HG02884 (cell line): ENCODE data around the gene RPS6KA2.
"Not testable (repeated sequence)": the region's sequence is repeated elsewhere in the genome, so short reads cannot be mapped to it uniquely, and the experiment has no call there.

Source experiments
- ATAC-seq: cut with Tn5 transposase; IDR thresholded peaks from one replicate; pipeline ENCODE4 v1.9.1; 2021; ENCODE audit warnings: mild to moderate bottlenecking, moderate library complexity; ENCODE audit not compliant: unreplicated experiment

Gene RPS6KA2

DNA sequence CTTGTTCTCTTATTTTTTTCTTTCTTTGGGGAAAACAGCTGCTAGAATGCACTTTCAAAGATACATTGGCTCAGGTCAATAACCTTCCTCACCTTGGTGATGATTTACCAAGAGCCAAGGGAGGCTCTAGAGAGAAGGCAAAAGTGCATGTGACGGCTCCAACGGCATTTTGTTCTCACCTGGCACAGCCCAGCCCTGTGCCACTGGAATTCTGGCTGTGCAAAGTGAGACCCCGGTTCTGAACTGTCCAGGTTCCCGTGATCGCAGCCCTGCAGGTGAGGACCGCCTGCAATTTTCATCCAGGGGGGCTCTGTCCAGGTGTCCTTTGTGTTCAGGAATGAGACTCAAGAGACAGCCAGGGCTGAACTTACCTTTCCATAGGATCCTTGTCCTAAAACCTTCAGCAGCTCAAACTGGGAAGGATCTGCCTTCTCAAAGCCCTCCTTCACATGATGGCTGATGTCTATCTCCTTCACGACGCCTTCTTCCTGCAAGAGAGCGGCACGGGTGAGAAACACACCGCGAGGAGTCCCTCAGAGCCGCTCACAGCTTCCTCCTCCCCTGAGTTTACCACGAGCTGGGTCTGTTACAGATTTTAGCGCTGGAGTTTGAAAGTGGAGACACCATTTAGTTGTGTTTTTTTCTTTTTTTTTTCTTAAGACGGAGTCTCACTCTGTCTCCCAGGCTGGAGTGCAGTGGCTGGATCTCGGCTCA is 88.6 kb downstream of the RPS6KA2 start:
- no peak for ATAC-seq

GRCh38 chr6:166534658-166535406 is 92.2 kb downstream of the RPS6KA2 start:
- ATAC-seq, result no peak

GRCh38 chr6:166533205-166533824 is 93.7 kb downstream of the RPS6KA2 start:
- ATAC-seq, result no peak

DNA sequence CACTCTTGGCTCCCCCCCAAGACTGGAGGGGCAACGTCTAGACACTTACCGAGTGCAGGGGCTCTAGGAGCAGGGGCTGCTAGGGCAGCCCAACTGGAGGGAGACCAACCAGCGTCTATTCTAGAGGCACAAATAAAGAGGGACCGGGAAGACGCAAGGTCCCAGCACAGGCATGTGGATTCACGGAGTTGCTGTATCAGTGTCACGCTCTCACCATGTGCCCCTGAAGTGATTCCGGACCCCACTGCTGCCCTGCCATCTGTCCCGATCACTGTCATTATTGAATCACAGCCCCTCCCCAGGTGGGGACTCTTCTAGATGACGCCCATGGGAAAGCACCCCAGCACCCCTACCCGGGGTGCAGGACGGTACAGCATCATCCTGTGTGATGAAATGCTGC is 94.7 kb downstream of the RPS6KA2 start:
- no peak for ATAC-seq

DNA sequence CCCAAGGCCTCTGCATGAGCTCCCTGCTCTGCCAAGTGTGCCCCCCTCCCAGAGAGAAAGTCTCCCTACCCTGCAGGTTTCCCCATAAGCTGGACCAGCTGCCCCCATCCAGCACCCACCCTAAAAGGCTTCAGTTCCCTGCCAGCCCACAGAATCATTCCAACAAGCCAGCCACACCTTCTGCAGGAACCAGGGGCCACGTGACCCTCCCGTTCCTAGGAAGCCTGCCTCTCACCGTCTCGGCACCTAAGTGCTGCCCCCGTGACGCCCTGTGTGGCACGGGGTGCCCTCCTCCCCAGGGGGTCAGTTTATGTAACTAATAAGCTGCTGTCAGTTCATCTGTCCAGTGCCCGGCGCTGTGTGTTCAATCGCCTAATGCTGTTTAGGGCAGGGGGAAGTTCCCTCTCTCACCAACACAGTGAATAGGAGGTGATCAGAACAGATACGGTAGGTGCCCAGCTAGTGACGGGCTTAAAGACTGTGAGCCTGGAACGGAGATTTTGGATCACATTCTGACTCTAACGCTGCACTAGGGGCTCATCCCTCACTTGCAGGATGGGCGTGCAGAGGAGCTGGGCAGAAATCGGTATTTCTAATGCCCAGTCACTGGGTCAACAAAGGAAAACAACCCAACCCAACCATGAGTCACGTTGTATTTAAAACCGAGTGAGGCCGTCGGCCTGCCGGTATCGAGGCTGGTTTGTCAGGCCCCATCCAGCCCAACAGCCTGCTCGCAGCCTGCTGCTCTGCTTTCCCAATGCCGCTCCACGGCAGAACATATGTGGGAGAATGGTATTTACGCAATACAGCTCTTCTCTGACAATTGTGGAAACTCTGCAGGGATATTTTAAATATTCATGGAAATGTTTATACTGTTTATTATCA is 96.6 kb downstream of the RPS6KA2 start:
- no peak for ATAC-seq

GRCh38 chr6:166529586-166529985 is 97.5 kb downstream of the RPS6KA2 start:
- ATAC-seq, result no peak

DNA sequence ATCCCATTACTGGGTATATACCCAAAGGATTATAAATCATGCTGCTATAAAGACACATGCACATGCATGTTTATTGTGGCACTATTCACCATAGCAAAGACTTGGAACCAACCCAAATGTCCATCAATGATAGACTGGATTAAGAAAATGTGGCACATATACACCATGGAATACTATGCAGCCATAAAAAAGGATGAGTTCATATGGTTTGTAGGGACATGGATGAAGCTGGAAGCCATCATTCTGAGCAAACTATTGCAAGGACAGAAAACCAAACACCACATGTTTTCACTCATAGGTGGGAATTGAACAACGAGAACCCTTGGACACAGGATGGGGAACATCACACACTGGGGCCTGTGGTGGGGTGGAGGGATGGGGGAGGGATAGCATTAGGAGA is 98.0 kb downstream of the RPS6KA2 start:
- not testable (repeated sequence) for ATAC-seq

DNA sequence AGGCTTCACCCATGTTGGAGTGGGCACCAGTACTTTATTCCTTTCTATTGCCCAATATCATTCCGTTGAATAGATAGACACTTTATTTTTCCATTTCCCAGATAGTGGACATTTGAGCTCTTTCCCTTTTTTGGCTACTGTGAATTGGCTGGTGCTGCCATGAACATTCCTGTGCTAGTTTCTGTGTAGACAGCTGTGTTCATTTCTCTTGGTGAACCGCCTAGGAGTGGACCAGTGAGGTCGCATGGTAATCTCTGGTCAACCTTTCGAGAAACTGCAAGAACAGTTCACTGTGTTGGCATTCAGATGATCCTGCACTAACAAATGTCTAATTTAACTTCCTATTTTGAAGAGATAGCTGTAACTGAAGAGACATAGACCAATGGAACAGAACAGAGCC is 99.2 kb downstream of the RPS6KA2 start:
- ATAC-seq, result no peak

DNA sequence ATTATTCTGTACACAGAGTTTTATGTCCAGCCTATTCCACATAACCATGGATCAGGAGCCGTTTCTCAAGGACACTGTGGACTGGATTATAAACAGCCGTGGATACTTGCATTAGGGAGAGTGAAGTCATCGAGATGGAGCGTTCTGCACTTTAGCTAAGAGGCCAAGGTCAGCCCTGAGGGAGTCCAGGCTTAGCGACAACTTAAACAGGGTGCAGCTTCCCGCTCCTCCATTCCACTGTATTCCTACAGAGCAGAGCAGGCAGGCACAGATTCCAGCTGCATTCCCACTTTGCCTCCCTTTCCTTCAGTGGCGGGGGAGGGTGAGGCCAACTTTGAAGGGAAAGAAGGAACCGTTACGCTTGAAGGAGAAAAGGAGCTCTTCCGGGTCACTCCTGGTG is 100.1 kb downstream of the RPS6KA2 start:
- no peak for ATAC-seq

DNA sequence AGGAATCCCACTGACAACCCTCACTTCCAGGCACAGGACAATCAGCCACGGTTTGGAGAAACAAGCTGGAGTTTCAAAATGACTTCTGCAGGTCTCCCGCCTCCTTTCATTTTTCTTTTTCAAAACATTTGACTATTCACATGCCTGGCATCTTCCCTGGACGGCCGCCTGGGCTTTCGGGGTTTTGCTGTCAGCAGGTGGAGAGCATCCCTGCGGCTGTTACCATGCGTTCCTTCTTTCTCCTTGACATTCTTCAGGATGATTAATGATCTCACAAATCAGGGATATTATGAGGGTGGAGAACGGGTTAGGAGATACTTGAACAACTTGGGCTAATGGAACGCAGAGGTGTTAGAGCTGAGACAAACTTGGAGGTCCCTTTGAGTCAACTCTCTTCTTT is 101.5 kb downstream of the RPS6KA2 start:
- ATAC-seq, result no peak

DNA sequence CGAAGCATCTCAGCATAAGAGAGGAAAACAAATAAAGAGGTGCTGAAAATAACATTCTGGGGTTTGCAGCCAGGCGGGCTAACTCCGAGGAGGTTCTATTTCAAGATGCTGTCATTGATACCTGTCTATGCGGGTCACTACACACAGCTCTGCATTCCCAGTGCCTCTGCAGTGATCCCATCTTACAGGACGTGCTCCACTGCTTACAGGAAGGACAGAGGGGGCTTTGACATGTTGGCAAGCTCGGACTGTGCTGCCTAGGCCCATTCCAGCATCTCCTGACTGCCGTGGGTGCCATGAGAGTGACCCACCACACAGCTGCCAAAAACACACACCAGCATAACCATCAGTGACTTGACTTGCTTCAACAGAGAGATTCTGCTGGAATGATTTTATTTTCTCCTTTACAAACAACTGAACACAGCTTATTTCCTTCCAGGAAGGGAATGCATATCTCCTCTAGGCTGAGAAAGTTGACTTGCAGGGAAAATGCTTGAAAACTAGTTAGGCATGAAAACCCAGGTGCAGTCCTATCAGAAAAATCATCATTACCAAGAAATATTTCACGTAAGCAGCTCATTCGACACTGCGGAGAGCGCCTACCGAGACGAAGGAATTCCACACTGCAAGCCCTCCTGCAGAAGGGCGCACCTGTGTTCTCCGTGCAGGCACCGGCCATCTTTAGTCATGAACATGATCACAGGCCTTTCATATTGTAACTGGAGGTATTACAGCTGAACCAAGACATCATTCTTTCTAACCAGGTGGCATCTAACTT is 103.1 kb downstream of the RPS6KA2 start:
- no peak for ATAC-seq

- ATAC-seq, result no peak
Observed at GRCh38 chr6:166520905-166521834, 105.9 kb downstream of the RPS6KA2 start.

- ATAC-seq, result no peak
Observed at GRCh38 chr6:166516251-166516884, 110.7 kb downstream of the RPS6KA2 start.

- no peak for ATAC-seq
Observed at GRCh38 chr6:166515072-166515810, 111.8 kb downstream of the RPS6KA2 start.

- no peak for ATAC-seq
Observed at GRCh38 chr6:166514196-166514595, 112.9 kb downstream of the RPS6KA2 start.

DNA sequence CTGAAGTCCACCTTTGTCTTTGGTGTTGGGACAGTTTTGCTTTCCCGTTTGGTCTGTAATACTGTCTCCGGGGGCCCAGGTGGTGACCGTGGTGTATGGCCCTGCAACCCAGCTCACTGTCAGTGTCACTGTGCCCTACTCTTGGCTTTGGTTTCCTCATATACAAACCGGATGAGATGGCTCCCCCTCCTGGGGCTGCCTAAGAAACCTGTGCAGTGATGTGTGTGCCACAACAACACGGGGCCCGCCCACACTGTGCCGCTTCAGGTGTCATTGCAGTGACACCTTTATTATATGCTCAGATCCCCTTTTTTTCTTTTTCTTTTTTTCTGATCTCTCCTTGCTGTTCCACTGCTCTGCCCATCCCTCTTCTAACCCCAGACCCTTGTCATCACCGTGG is 114.5 kb downstream of the RPS6KA2 start:
- ATAC-seq, result peak; percentile 99

DNA sequence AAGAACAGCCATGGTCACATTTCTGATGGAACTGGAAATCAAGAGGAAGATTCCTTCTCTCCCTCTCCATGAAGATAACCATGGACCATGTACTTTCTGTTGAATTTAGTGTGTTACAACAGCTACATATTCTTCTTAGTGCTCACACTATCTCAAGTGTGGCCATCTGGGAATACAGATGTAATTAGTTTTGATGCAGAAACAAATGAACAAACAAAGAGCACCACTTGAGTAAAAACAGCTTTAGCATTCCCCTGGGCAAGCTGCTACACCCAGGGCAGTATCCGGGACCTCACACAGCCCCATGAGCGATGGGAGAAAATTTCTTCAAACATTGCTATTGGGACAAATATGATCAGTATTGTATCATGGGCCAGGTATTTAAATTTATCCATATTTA is 115.7 kb downstream of the RPS6KA2 start:
- ATAC-seq, result no peak

DNA sequence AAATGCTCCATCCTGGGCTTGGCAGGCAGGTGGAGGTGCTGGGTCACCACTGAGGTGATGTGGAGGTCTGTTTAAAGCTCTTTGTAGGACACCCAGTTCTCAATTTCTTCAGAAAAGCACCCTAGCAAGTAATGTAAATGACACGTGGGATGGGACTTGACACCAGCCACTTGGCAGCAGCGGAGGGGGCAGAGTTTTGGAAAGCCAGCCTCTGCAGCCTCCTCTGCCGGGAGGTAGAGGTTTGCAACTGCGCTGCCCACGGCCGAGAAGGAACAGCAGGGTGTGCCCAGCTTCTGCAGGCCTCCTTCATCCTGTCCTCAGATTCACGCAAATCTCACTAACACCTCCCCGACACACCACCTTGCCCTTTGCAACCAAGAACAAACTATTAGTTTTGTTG is 117.9 kb downstream of the RPS6KA2 start:
- no peak for ATAC-seq
